GM19035 (cell line): Measurements from ENCODE around the gene MXD1.

Experiments used
- ATAC-seq: cut with Tn5 transposase; IDR thresholded peaks from one replicate; pipeline ENCODE4 v1.9.1; 2021; ENCODE audit not compliant: unreplicated experiment

The MXD1 gene

GRCh38 chr2:69975853-69976462, 61.0 kb downstream of the MXD1 start:
- ATAC-seq = no peak

- ATAC-seq = no peak
These were observed 62.3 kb downstream of the MXD1 start for GRCh38 chr2:69977186-69977585.

DNA sequence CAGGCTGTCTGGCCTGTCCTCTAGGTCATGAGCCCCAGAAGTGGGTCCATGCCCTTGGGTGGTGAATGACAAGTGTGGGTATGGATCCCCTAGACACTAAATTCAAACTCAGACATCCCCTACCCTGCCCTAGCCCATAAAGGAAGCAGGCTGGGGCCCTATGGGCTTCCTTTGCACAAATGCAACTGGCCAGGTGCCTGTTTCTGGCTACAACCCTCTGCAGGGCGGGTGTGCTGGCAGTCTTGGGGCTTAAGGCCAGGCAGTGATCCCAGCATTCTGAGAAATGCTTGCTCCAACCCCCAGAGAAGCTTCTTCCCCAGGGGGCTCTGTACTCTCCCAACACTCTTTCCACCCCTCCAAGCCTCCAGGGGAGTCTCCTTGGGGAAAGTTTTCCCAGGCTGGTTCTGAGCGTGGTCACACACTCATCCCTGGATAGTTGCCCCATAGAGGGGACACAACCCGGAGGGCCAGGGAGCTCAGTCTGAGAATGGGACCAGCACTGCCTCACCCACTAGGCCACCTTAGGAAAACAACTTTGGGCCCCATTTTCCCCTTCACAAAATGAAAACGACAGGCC, 63.1 kb downstream of the MXD1 start:
- no peak for ATAC-seq

- ATAC-seq = no peak
These were observed 65.2 kb downstream of the MXD1 start for GRCh38 chr2:69979902-69980807.

- ATAC-seq = no peak
These were observed 68.6 kb downstream of the MXD1 start for GRCh38 chr2:69983392-69983966.

DNA sequence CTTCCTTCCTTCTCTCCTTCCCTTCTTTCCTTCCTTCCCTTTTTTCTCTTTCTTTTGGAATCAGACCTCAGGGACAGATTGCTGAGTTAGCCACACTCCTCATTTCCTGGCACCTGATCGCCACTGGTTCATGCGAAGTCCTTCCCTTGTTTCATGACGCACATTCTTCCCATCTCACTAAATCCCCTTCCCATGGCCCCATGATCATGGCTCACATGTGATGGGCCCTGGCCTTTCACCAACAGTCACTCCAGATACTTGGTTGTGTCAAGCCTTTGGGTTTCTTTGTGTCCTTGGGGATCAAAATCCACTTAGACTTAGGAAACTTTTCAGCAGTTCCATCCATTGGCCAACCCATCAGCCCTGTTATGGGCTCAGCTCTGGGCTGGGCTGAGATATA, 70.3 kb downstream of the MXD1 start:
- ATAC-seq = no peak

DNA sequence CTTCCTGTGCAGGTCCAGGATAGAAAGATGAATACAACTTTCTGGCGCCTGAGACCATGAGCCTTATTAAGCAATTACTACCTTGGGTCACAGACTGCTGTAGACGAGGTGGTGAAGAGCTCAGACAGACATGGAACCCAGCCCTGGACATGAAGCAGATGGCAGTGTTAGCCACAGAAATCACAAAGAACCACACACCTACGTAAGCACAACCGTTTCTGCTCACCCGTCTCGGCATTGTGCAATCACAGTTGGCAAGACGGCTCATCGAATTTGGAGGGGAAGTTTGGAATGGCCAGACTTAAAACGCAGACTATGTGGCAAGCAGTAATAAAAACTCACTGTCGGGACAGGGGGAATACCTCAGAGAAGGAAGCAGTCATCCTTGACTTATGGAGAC, 70.8 kb downstream of the MXD1 start:
- ATAC-seq = no peak

- ATAC-seq = no peak
These were observed 71.8 kb downstream of the MXD1 start for GRCh38 chr2:69986691-69987090.

GRCh38 chr2:69988086-69988635, 73.3 kb downstream of the MXD1 start:
- no peak for ATAC-seq

DNA sequence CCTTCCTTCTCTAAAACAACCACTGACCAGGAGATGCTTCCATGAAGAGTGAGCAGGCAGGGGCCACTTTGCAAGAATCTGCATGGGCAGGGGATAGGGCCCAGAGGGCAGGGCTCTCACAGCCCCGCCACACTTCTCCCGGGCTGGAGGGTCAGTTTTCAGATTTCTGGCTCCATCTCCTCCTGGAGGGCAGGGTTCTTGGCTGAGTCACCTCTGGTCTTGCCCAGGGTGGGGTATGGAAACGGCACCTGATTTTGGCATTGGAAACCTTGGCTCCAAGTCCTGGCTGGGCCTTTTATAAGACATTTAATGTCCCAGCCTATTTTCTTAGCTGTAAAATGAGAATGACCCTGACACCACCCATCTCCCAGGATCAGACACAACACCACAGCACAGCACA, 74.1 kb downstream of the MXD1 start:
- ATAC-seq = no peak

DNA sequence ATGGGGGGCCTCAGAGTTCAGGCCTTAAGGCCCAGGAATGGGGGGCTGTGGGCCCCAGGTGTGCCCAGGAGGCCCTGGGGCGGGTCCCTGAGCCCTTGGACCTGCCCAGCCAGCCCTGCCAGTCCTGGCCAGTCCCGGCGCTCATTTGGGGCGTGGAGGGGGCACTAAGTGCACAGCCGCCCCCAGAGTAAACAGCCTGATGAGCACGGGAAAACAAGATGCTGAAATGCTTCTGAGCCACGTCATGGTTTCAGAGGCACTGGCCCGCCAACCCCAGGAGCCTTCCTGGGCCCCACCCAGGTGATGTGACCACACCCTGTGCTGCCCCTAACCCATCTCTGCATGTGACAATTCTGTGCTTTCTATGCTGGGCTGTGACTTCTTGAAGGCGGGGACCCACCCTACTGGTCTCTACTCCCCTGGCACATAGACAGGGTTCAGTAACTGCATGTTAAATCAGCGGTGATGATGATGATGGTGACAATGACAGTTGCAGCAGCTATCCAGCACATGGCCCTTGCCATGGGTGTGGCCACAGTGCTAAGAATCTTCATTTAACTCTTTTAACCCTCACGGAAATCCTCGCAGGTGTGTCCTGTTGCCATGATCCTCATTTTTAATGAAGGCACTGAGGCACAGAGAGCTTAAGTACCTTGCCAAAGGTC, 74.7 kb downstream of the MXD1 start:
- no peak for ATAC-seq
